AG04450 (cell line): ENCODE measurements around the gene TBC1D2B. TPM values are rescaled to one million over a fixed set of nuclear protein-coding genes. Genes with fewer than 3 reads are reported as not detected.
A peak's percentile ranks its signal among the peaks of the same experiment; 100 is the strongest.

ENCODE experiments used
- CTCF ChIA-PET: fragments of 300-600, 350-600 bp; formaldehyde crosslinking; extraction: SDS; loops from one replicate; lab custom pipeline; 2022; ENCODE audit warnings: antibody characterized with exemption, inconsistent platforms; lab: Charles Lee
- POLR2A ChIA-PET: fragments of 350-600 bp; formaldehyde crosslinking; extraction: SDS; loops from one replicate; lab custom pipeline; 2021; ENCODE audit warnings: antibody characterized with exemption, inconsistent platforms; lab: Yijun Ruan, JAX
- DNase-seq: peaks from one replicate; pipeline ENCODE4 v3.0.0-alpha.2; 2011; ENCODE audit warnings: low read depth, low spot score
- H3K27ac ChIP-seq: one replicate; pipeline ENCODE4 v1.5.1; 2012; ENCODE audit warnings: low read depth, low read length, control low read depth
- H3K27me3 ChIP-seq: one replicate; pipeline ENCODE4 v1.6.0; 2012; ENCODE audit warnings: low read length; ENCODE audit not compliant: control insufficient read depth, insufficient read depth
- H3K4me3 ChIP-seq: 2 replicates; pipeline ENCODE4 v1.5.1; 2011; ENCODE audit warnings: mild to moderate bottlenecking, low read depth, low read length, control low read depth
- H3K9me3 ChIP-seq: 2 replicates; pipeline ENCODE4 v1.5.1; 2012; ENCODE audit warnings: low read length; ENCODE audit not compliant: control insufficient read depth, insufficient read depth
- polyA plus RNA-seq: library from polyadenylated mRNA; depleted of rRNA; stranded (reverse); fragments of >200 nt; gene quantifications from 2 replicates; pipeline ENCODE4 v1.2.3, GENCODE V29; 2011
- TF ChIP-seq, protein P1 (sequence below): IDR thresholded peaks from 2 replicates; pipeline ENCODE4 v1.5.1; 2011; ENCODE audit warnings: low read depth, low read length, control low read depth, inconsistent platforms

Gene TBC1D2B
- polyA plus RNA-seq, 1 experiment, result 42.0 TPM

GRCh38 chr15:78083186-78083585 lies 5.7 kb upstream of the TBC1D2B start:
- POLR2A ChIA-PET, result interaction anchor here (1.3 to 1.9 kb wide), 2 partner anchors 10 to 33 kb away, joined by 3 to 15 read pairs; partner anchors contain the start of gene SH2D7
- H3K27ac ChIP-seq, result no peak overlapping the region
- H3K4me3 ChIP-seq, result no peak overlapping the region
- no peaks in the 10 kb centered on the region; the same call in 1 of the 2 replicates for H3K9me3 ChIP-seq
- TF ChIP-seq, protein P1, sequence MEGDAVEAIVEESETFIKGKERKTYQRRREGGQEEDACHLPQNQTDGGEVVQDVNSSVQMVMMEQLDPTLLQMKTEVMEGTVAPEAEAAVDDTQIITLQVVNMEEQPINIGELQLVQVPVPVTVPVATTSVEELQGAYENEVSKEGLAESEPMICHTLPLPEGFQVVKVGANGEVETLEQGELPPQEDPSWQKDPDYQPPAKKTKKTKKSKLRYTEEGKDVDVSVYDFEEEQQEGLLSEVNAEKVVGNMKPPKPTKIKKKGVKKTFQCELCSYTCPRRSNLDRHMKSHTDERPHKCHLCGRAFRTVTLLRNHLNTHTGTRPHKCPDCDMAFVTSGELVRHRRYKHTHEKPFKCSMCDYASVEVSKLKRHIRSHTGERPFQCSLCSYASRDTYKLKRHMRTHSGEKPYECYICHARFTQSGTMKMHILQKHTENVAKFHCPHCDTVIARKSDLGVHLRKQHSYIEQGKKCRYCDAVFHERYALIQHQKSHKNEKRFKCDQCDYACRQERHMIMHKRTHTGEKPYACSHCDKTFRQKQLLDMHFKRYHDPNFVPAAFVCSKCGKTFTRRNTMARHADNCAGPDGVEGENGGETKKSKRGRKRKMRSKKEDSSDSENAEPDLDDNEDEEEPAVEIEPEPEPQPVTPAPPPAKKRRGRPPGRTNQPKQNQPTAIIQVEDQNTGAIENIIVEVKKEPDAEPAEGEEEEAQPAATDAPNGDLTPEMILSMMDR, result no peak
- H3K27me3 ChIP-seq, result no peaks in the 10 kb centered on the region
- no peak for DNase-seq
- CTCF ChIA-PET, result interaction anchor here (1.0 kb wide), 1 partner anchor 97 kb away, joined by 3 read pairs; no protein-coding TSS in a partner anchor

GRCh38 chr15:78082743-78083110 lies 5.2 kb upstream of the TBC1D2B start:
- no peak overlapping the region for H3K4me3 ChIP-seq
- DNase-seq, result no peak
- ChIA-PET POLR2A (interaction anchor here (1.3 to 1.9 kb wide), 2 partner anchors 10 to 33 kb away, joined by 3 to 15 read pairs; partner anchors contain the start of gene SH2D7), CTCF (interaction anchor here (1.0 to 1.3 kb wide), 2 partner anchors 26 to 96 kb away, joined by 3 to 6 read pairs; no protein-coding TSS in a partner anchor)
- H3K27ac ChIP-seq, result no peak overlapping the region
- TF ChIP-seq, protein P1, result no peak
- no peaks in the 10 kb centered on the region for H3K27me3 ChIP-seq
- H3K9me3 ChIP-seq, result no peaks in the 10 kb centered on the region; the same call in 1 of the 2 replicates

GRCh38 chr15:78082106-78082742 lies 4.7 kb upstream of the TBC1D2B start:
- POLR2A ChIA-PET, result interaction anchor here (1.3 to 1.9 kb wide), 2 partner anchors 11 to 32 kb away, joined by 3 to 15 read pairs; partner anchors contain the start of gene SH2D7
- Histone ChIP-seq H3K9me3 (no peaks in the 10 kb centered on the region; the same call in 1 of the 2 replicates), H3K4me3 (no peak overlapping the region), H3K27me3 (no peaks in the 10 kb centered on the region), H3K27ac (peak overlapping the region; percentile 52)
- CTCF ChIA-PET, result interaction anchor here (1.0 to 1.3 kb wide), 2 partner anchors 26 to 96 kb away, joined by 3 to 6 read pairs; no protein-coding TSS in a partner anchor
- TF ChIP-seq, protein P1, result no peak
- no peak for DNase-seq

DNA sequence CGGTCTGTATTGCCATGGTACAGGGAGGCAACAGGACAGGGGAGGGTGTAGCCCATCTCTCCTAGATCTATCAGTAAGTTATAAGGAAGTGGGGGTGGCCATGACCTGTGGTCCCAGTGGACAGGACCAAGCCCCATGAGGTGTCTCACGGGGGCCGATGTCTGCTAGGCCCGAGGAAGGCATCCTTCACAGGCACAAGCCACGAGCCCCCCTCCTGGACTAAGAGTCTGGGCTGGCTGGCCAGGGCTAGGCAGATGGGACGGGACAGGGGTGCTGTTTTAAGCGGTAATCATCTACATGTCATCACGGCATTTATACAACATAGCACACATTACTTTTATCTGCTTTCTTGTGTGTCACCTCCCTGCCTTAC lies 2.6 kb upstream of the TBC1D2B start:
- ChIA-PET CTCF (interaction anchor here (1.8 kb wide), 1 partner anchor 28 kb away, joined by 7 read pairs; no protein-coding TSS in a partner anchor), POLR2A (no interaction called here)
- H3K9me3 ChIP-seq, result no peaks in the 10 kb centered on the region; the same call in 1 of the 2 replicates
- no peaks in the 10 kb centered on the region for H3K27me3 ChIP-seq
- H3K4me3 ChIP-seq, result no peak overlapping the region
- TF ChIP-seq, protein P1, result no peak
- DNase-seq, result no peak
- no peak overlapping the region for H3K27ac ChIP-seq
